Measurements from ENCODE around the gene TEX52.

Gene TEX52

GRCh38 chr12:2895051-2895451 is 38.2 kb upstream of the TEX52 start:
- ChIA-PET CTCF (interaction anchor here (1.0 to 1.6 kb wide), 5 partner anchors 10 to 140 kb away, joined by 3 to 5 read pairs (median 4); no protein-coding TSS in a partner anchor), POLR2A (no interaction called here)
- no peak overlapping the region for H3K4me3 ChIP-seq (ENCODE audit: low read depth, low read length)
- DNase-seq (ENCODE audit: low read depth, low spot score), result no peak
- TF ChIP-seq, protein P1, sequence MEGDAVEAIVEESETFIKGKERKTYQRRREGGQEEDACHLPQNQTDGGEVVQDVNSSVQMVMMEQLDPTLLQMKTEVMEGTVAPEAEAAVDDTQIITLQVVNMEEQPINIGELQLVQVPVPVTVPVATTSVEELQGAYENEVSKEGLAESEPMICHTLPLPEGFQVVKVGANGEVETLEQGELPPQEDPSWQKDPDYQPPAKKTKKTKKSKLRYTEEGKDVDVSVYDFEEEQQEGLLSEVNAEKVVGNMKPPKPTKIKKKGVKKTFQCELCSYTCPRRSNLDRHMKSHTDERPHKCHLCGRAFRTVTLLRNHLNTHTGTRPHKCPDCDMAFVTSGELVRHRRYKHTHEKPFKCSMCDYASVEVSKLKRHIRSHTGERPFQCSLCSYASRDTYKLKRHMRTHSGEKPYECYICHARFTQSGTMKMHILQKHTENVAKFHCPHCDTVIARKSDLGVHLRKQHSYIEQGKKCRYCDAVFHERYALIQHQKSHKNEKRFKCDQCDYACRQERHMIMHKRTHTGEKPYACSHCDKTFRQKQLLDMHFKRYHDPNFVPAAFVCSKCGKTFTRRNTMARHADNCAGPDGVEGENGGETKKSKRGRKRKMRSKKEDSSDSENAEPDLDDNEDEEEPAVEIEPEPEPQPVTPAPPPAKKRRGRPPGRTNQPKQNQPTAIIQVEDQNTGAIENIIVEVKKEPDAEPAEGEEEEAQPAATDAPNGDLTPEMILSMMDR (IDR thresholded peaks at IDR 0.05; ENCODE audit: insufficient read depth, low read length, missing control alignments), result no peak

GRCh38 chr12:2893007-2893406 is 36.2 kb upstream of the TEX52 start:
- TF ChIP-seq, protein P1 (IDR thresholded peaks at IDR 0.05; ENCODE audit: insufficient read depth, low read length, missing control alignments), result no peak
- POLR2A ChIA-PET, result interaction anchor here (0.6 to 1.4 kb wide), 2 partner anchors 16 to 29 kb away, joined by 4 to 5 read pairs; partner anchors contain the start of genes FOXM1 and RHNO1
- peak; percentile 47 for DNase-seq (ENCODE audit: low read depth, low spot score)
- peak overlapping the region; percentile 26 for H3K4me3 ChIP-seq (ENCODE audit: low read depth, low read length)
- CTCF ChIA-PET, result interaction anchor here (1.2 to 1.6 kb wide), 2 partner anchors 35 to 142 kb away, joined by 3 read pairs; no protein-coding TSS in a partner anchor

DNA sequence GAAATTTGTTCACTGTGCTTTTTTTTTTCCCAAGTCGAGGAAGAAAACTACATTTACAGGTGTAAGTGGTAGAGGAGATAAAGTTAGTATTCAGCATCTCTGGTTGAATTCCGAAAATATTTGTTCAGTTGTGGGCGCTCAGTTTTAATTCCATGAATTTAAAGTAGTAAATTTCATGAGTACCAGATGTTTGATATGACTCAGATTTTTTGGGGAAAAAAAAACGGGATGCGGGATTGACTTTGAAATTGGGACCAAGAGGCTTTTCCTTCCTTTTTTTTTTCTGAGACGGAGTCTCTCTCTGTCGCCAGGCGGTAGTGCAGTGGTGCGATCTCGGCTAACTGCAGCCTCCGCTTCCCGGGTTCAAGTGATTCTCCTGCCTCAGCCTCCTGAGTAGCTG is 35.4 kb upstream of the TEX52 start:
- H3K4me3 ChIP-seq (ENCODE audit: low read depth, low read length), result peak overlapping the region; percentile 99; the same call in 1 of the 2 replicates
- ChIA-PET POLR2A (interaction anchor here (1.4 to 1.6 kb wide), 2 partner anchors 15 to 67 kb away, joined by 4 to 5 read pairs; partner anchors contain the start of genes FOXM1, RHNO1 and TEAD4), CTCF (interaction anchor here (0.6 to 1.2 kb wide), 4 partner anchors 20 to 149 kb away, joined by 3 read pairs; no protein-coding TSS in a partner anchor)
- TF ChIP-seq, protein P1 (IDR thresholded peaks at IDR 0.05; ENCODE audit: insufficient read depth, low read length, missing control alignments), result no peak
- no peak for DNase-seq (ENCODE audit: low read depth, low spot score)

DNA sequence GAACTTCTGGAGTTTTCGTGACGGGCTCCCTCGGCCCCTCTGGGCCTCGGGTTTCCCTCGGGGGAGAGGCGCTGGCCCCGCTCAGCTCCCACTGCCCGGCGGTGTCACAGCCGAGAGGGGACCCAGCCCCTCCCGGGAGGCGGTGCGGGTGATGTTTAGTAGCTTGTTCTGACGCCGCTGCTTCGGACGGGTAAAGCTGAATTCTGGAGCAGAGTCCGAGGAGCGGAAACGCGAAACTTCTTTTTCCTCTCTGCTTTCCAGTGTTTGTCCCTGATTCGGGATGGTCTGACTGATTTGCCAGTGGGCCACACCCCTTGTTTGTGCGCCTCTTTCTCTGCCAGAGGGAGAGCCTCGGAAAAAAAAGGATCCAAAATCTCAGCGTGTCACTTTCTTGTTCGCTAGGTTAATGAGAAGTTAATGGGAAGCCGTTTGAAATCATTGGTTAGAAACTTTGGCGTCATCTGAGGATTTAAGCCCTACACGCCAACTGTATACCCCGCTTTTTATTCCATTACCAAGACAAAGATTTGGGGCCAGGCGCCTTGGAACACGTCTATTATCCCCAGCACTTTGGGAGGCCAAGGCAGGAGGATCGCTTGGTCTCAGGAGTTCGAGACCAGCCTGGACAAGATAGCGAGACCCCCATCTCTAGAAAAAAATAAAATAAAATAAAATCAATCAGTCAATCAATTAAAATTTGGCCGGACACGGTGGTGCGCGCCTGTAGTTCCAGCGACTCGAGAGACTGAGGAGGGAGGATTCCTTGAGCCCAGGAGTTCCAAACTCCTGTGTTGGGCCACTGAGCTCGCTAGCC is 34.6 kb upstream of the TEX52 start:
- TF ChIP-seq, protein P1 (IDR thresholded peaks at IDR 0.05; ENCODE audit: insufficient read depth, low read length, missing control alignments), result no peak
- no peak for DNase-seq (ENCODE audit: low read depth, low spot score)
- peak overlapping the region; percentile 99 for H3K4me3 ChIP-seq (ENCODE audit: low read depth, low read length)
- ChIA-PET CTCF (interaction anchor here (0.9 to 2.3 kb wide), 4 partner anchors 11 to 150 kb away, joined by 3 to 9 read pairs (median 3); no protein-coding TSS in a partner anchor), POLR2A (interaction anchor here (0.6 to 1.6 kb wide), 4 partner anchors 15 to 111 kb away, joined by 3 to 5 read pairs (median 4); partner anchors contain the start of genes FOXM1, RHNO1 and TEAD4)

DNA sequence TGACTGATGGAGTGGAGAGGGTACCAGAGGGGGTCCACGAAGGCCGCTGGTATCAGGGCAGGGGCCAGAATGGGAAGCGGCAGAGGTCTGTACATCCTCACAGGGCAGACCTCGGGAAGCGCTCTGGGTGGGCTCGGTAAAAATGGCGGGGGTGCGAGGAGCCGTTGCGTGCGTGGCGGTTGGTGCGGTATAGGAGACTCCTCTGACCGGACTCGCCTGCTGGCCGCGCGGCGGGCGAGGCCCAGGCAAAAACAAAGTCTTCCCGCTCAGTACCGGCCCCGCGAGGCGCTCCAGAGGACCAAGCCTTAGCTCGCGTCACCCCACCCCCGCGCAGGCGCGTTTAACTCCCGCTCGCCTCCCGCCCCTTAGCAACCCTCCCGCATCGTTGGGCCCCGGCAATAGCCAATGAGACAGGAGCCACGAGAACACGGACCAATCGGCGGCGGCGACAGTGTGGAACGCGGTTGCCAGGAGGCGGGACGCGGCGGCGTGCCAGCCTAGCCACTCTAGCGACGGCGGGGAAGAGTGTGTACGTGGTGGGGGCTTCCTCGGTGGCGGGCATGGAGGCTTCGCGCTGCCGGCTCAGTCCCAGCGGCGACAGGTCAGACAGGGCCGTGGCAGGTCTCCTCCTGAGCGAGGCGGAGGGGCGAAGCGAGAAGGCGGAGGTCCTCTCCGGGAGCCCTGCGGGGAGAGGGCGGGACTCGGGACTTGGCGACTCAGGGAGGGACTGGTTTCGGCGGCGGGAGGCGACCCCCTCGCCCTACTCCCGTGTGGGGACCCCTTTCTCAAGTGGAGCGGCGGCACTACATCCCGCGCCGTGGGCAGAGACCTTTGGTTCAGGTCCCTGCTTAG is 33.8 kb upstream of the TEX52 start, which contains the start of gene TULP3:
Gene TULP3 (plus strand): TSS at position 504 of the 852 bp plus-strand sequence. CDS start 57 bp downstream, at position 561.
- ChIA-PET CTCF (interaction anchor here (1.1 to 2.3 kb wide), 3 partner anchors 10 to 149 kb away, joined by 3 to 9 read pairs (median 5); no protein-coding TSS in a partner anchor), POLR2A (interaction anchor here (0.6 to 1.6 kb wide), 7 partner anchors 11 to 151 kb away, joined by 3 to 5 read pairs (median 3); partner anchors contain the start of gene TEAD4)
- TF ChIP-seq, protein P1 (IDR thresholded peaks at IDR 0.05; ENCODE audit: insufficient read depth, low read length, missing control alignments), result peak; percentile 8
- H3K4me3 ChIP-seq (ENCODE audit: low read depth, low read length), result peak within 1 kb of the TSS; percentile 99
- DNase-seq (ENCODE audit: low read depth, low spot score), result peak; percentile 80

All from AG04449 (cell line).